ENCODE measurements around the gene PRRC2A. TPM values are rescaled to one million over a fixed set of nuclear protein-coding genes. Genes with fewer than 3 reads are reported as not detected.

The PRRC2A gene
- total RNA-seq, 1 experiment from 2014 or later = 32.0 TPM

DNA sequence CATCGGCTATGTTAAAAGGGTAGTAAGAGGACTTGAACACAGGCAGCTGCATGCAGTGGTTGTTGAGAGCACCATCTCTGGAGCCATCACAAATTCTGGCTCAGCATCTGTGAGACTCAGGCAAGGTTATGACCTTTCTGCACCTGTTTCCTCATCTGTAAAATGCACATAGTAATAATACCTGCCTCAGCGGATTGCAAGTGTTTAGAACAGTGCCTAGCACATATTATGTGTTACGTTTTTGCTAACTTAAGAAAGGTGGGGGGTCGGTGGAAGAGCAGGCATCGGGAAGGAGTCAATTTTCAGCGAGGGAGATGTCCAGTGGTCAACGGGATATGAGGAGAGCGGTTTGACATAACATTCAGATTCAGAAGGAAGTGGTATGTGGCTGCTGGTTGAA is 57.4 kb downstream of the PRRC2A start:
- no peak for DNase-seq (ENCODE audit: low read depth, low spot score)
- in situ Hi-C loops (cut with HindIII; ENCODE audit: low pct_unique_long_range_greater_than_20kb, low sequenced_read_pairs) = no loop called here

DNA sequence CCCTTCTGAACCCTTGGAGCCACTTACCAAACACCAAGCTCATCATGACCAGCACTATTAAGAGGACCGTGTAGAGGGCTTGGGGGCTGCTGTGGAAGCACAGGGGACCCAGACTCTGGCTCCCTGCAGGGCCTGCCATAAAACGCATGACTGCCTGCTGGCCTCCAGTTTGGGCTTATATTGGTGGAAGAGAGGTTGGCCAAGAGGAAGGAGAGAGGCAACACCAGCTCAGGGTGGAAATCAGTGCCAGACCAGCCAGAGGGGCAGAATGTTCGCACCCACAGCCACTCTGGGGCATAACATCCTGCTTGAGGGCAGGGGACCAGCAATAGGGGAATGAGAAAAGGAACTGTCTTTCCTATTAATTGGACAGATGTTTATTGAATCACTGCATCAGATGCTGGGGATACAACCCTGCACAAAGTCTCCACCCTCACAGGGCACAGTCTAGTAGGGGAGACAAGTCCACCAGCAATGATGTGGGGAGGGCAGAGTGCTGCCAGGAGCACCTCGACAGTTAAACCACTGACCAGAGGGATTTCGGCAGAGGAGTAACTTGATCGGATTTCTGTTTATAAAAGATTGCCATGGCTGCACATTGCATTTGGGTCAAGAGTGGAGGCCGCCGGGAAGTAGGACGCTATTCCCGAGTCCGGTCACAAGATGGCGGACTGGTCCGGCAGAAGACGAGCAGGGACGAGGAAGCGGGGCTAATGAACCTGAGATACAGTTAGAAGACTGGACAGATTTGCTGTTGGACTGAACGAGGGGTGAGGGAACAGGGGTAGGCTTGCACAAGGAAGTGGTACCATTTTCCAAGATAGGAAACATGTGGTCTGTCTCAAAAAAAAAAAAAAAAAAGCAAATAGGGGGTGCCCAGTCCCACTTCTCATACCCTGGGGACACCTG is 60.0 kb downstream of the PRRC2A start, which contains the start of gene LY6G5C:
Gene LY6G5C (minus strand): TSS at position 842 of the 909 bp plus-strand sequence. CDS start 694 bp downstream, at position 148.
- DNase-seq (ENCODE audit: low read depth, low spot score) = peak; percentile 73
- in situ Hi-C loops (cut with HindIII; ENCODE audit: low pct_unique_long_range_greater_than_20kb, low sequenced_read_pairs) = no loop called here

DNA sequence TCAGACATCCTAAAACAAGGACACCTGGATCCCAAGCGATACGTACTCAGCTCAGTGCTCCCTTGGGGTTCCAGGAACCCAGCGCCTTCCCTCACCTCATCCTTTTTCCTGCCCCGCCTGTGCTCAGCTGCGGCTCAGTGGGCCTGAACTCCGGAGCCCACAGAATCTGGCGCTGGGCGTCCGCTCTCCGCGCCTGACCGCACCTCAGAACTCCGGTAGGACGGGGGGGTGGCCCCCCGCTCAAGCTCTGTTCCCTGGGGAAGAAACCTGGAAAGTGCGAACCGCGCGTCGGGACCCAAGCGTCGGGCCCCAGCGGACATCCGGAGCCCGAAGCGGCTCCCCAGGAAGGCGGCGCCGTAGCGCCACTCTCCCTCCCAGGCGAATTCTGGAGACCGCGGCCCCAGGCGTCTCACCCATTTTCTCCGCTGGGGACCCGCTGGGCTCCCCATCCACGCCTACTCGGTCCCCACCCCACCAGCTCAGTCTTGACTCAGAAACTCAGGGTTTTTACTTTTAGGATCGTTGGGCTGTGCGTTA is 60.7 kb downstream of the PRRC2A start:
- in situ Hi-C loops (cut with HindIII; ENCODE audit: low pct_unique_long_range_greater_than_20kb, low sequenced_read_pairs) = no loop called here
- DNase-seq (ENCODE audit: low read depth, low spot score) = no peak

DNA sequence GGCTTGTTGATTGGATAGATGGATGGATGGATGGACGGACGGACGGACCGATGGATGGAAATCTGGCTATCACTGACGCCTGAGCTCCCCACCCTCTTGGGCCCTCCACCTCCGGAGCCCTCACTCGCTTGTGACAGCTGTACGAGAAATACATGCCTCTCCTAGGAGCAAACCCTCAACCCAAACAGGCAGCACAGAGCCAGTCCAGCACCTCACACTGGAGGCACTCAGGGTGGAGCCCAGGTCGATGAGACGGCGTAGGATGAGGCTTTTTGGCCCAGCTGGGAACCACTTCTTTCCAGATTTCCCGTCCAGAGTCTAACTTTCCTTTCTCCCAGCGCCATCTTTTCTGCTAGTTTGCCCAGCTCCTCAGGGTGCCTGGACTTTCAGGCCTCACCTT is 63.1 kb downstream of the PRRC2A start:
- in situ Hi-C loops (cut with HindIII; ENCODE audit: low pct_unique_long_range_greater_than_20kb, low sequenced_read_pairs) = no loop called here
- DNase-seq (ENCODE audit: low read depth, low spot score) = no peak

DNA sequence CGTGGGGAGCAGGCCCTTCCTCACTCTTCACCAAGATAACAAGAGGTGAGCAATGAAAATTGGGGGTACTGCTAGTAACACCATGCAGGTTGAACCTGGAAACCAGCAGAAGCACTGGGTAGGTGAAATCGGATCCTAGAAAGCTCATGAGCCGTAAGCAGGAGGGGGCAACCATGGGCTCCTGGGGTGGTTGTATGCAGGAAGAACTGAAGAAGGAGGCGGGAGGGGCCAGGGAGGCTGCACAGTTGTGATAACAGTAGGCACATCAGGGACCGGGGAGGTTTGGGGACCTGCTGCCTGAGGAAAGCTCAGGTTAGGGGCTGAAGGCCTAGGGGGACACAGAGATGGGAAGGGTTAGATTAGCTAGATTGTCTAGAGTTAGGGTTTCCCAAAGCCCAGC is 66.0 kb downstream of the PRRC2A start:
- in situ Hi-C loops (cut with HindIII; ENCODE audit: low pct_unique_long_range_greater_than_20kb, low sequenced_read_pairs) = no loop called here
- DNase-seq (ENCODE audit: low read depth, low spot score) = no peak

DNA sequence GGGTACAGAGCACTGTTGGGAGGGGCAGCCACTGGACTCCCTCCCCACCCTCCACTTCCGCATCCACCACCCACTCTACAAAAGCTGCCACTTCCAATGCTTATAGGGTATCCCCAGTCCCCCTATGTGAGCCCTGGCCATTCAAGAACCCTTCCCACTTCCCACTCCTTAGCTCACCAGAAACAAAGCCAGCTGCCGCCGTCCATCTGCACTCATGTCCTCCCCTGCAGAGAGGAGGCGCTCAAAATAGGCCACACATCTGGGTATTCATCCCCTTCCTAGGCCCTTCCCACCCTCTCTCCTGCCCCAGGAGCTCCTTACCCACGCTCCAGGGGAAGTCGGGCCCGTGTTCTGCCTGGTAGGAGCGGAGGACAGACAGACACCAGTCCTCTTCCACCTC is 66.8 kb downstream of the PRRC2A start:
- DNase-seq (ENCODE audit: low read depth, low spot score) = no peak
- in situ Hi-C loops (cut with HindIII; ENCODE audit: low pct_unique_long_range_greater_than_20kb, low sequenced_read_pairs) = no loop called here

Small RNA genes lying within 50 kb of the gene (small RNA-seq; reads per million reads assigned to genes)
- 0 reads per million in 2 experiments for gene MIR6832
- gene RF00019 = 0 reads per million in 2 experiments
- 10.4 to 27.6 reads per million in 2 experiments for gene SNORA38
- 0 reads per million in 2 experiments for gene UQCRHP1

Other genes with a start within 250 kb of the PRRC2A start
- 71.5 and 77.4 TPM in 2 replicates for gene MICA, start 217.1 kb upstream of the PRRC2A start, total RNA-seq (2014; rRNA removed; shearing (Covaris generic))
- gene MICB, start 122.6 kb upstream of the PRRC2A start, total RNA-seq (2014; rRNA removed; shearing (Covaris generic)) = 4.9 and 7.0 TPM in 2 replicates
- gene MCCD1, start 91.8 kb upstream of the PRRC2A start, total RNA-seq (2014; rRNA removed; shearing (Covaris generic)) = not detected in 2 replicates
- 384 and 391 TPM in 2 replicates for gene DDX39B, start 78.7 kb upstream of the PRRC2A start, total RNA-seq (2014; rRNA removed; shearing (Covaris generic))
- gene ATP6V1G2, start 74.1 kb upstream of the PRRC2A start, total RNA-seq (2014; rRNA removed; shearing (Covaris generic)) = 0.32 and 0.45 TPM in 2 replicates
- gene NFKBIL1, start 73.1 kb upstream of the PRRC2A start, total RNA-seq (2014; rRNA removed; shearing (Covaris generic)) = 17.2 and 17.8 TPM in 2 replicates
- gene LTA, start 48.4 kb upstream of the PRRC2A start, total RNA-seq (2014; rRNA removed; shearing (Covaris generic)) = not detected in 2 replicates
- not detected in 2 replicates for gene TNF, start 45.1 kb upstream of the PRRC2A start, total RNA-seq (2014; rRNA removed; shearing (Covaris generic))
- not detected in 2 replicates for gene LTB, start 38.3 kb upstream of the PRRC2A start, total RNA-seq (2014; rRNA removed; shearing (Covaris generic))
- not detected in 2 replicates for gene LST1, start 34.4 kb upstream of the PRRC2A start, total RNA-seq (2014; rRNA removed; shearing (Covaris generic))
- not detected in 2 replicates for gene NCR3, start 27.7 kb upstream of the PRRC2A start, total RNA-seq (2014; rRNA removed; shearing (Covaris generic))
- not detected in 2 replicates for gene AIF1, start 5.5 kb upstream of the PRRC2A start, total RNA-seq (2014; rRNA removed; shearing (Covaris generic))
- gene BAG6, start 31.9 kb downstream of the PRRC2A start, total RNA-seq (2014; rRNA removed; shearing (Covaris generic)) = 110 and 149 TPM in 2 replicates
- gene APOM, start 35.2 kb downstream of the PRRC2A start, total RNA-seq (2014; rRNA removed; shearing (Covaris generic)) = 0.42 and 0.43 TPM in 2 replicates
- 24.5 and 25.6 TPM in 2 replicates for gene C6orf47, start 40.1 kb downstream of the PRRC2A start, total RNA-seq (2014; rRNA removed; shearing (Covaris generic))
- gene GPANK1, start 44.3 kb downstream of the PRRC2A start, total RNA-seq (2014; rRNA removed; shearing (Covaris generic)) = 17.8 and 18.5 TPM in 2 replicates
- gene CSNK2B, start 45.4 kb downstream of the PRRC2A start, total RNA-seq (2014; rRNA removed; shearing (Covaris generic)) = 213 and 226 TPM in 2 replicates
- gene LY6G5B, start 49.3 kb downstream of the PRRC2A start, total RNA-seq (2014; rRNA removed; shearing (Covaris generic)) = 0.85 and 0.87 TPM in 2 replicates
- gene LY6G5C, start 60.4 kb downstream of the PRRC2A start, total RNA-seq (2014; rRNA removed; shearing (Covaris generic)) = 0.48 TPM in 1 of 2 replicates, not detected in the other
- gene ABHD16A, start 82.6 kb downstream of the PRRC2A start, total RNA-seq (2014; rRNA removed; shearing (Covaris generic)) = 53.0 and 55.0 TPM in 2 replicates
- not detected in 2 replicates for gene LY6G6F, start 86.2 kb downstream of the PRRC2A start, total RNA-seq (2014; rRNA removed; shearing (Covaris generic))
- gene LY6G6D, start 94.6 kb downstream of the PRRC2A start, total RNA-seq (2014; rRNA removed; shearing (Covaris generic)) = not detected in 2 replicates
- gene LY6G6C, start 101.0 kb downstream of the PRRC2A start, total RNA-seq (2014; rRNA removed; shearing (Covaris generic)) = not detected in 2 replicates
- gene MPIG6B, start 102.7 kb downstream of the PRRC2A start, total RNA-seq (2014; rRNA removed; shearing (Covaris generic)) = not detected in 2 replicates
- gene DDAH2, start 108.6 kb downstream of the PRRC2A start, total RNA-seq (2014; rRNA removed; shearing (Covaris generic)) = 4.6 and 4.7 TPM in 2 replicates
- gene CLIC1, start 115.8 kb downstream of the PRRC2A start, total RNA-seq (2014; rRNA removed; shearing (Covaris generic)) = 466 and 467 TPM in 2 replicates
- gene MSH5, start 119.3 kb downstream of the PRRC2A start, total RNA-seq (2014; rRNA removed; shearing (Covaris generic)) = 16.1 and 17.5 TPM in 2 replicates
- gene SAPCD1, start 141.9 kb downstream of the PRRC2A start, total RNA-seq (2014; rRNA removed; shearing (Covaris generic)) = 1.1 and 1.7 TPM in 2 replicates
- not detected in 2 replicates for gene VWA7, start 156.6 kb downstream of the PRRC2A start, total RNA-seq (2014; rRNA removed; shearing (Covaris generic))
- 38.9 and 53.0 TPM in 2 replicates for gene VARS1, start 175.0 kb downstream of the PRRC2A start, total RNA-seq (2014; rRNA removed; shearing (Covaris generic))
- 45.6 and 47.0 TPM in 2 replicates for gene LSM2, start 186.3 kb downstream of the PRRC2A start, total RNA-seq (2014; rRNA removed; shearing (Covaris generic))
- 0.29 TPM in 2 replicates for gene HSPA1L, start 194.6 kb downstream of the PRRC2A start, total RNA-seq (2014; rRNA removed; shearing (Covaris generic))
- gene HSPA1A, start 194.8 kb downstream of the PRRC2A start, total RNA-seq (2014; rRNA removed; shearing (Covaris generic)) = 7.1 and 8.2 TPM in 2 replicates
- gene HSPA1B, start 207.0 kb downstream of the PRRC2A start, total RNA-seq (2014; rRNA removed; shearing (Covaris generic)) = 104 TPM in 2 replicates
- 213 and 215 TPM in 2 replicates for gene NEU1, start 242.1 kb downstream of the PRRC2A start, total RNA-seq (2014; rRNA removed; shearing (Covaris generic))

Measured in SK-MEL-5 (cell line).